ENCODE results near the gene CRIM1.

- TF ChIP-seq CTCF (IDR thresholded peaks at IDR 0.05) (no peak), POLR2A (IDR thresholded peaks at IDR 0.05) (no peak), POLR2AphosphoS5 (IDR thresholded peaks at IDR 0.05) (no peak)
These were observed 98.1 kb downstream of the CRIM1 start for GRCh38 chr2:36453652-36454051.

Data from suprapubic skin (tissue), 4 donors.